ENCODE results near the gene STEEP1. TPM values are rescaled to one million over a fixed set of nuclear protein-coding genes. Genes with fewer than 3 reads are reported as not detected.

STEEP1 gene
- total RNA-seq, 2 donors from 2014 or later, result 17.4 to 17.8 TPM

- no peaks in the 10 kb centered on the region for H3K36me3 ChIP-seq
- H3K4me1 ChIP-seq, result no peaks in the 10 kb centered on the region
- no peaks in the 10 kb centered on the region for H3K9me3 ChIP-seq
- DNase-seq (ENCODE audit: low spot score), result no peak
- no peak for TF ChIP-seq CTCF (IDR thresholded peaks at IDR 0.05)
- H3K4me3 ChIP-seq, result no peak overlapping the region
- no peak overlapping the region for H3K27ac ChIP-seq
- no peaks in the 10 kb centered on the region for H3K27me3 ChIP-seq
Measured at GRCh38 chrX:119549327-119550016, 15.7 kb downstream of the STEEP1 start.

- H3K36me3 ChIP-seq, result no peaks in the 10 kb centered on the region
- no peak for TF ChIP-seq CTCF (IDR thresholded peaks at IDR 0.05)
- DNase-seq (ENCODE audit: low spot score), result no peak
- no peaks in the 10 kb centered on the region for H3K4me1 ChIP-seq
- no peak overlapping the region for H3K4me3 ChIP-seq
- H3K9me3 ChIP-seq, result no peaks in the 10 kb centered on the region
- H3K27ac ChIP-seq, result no peak overlapping the region
- no peaks in the 10 kb centered on the region for H3K27me3 ChIP-seq
Measured at GRCh38 chrX:119541188-119541587, 24.0 kb downstream of the STEEP1 start.

GRCh38 chrX:119539872-119540271 is 25.3 kb downstream of the STEEP1 start:
- no peak overlapping the region for H3K4me3 ChIP-seq
- no peak overlapping the region for H3K27ac ChIP-seq
- DNase-seq (ENCODE audit: low spot score), result no peak
- no peaks in the 10 kb centered on the region for H3K27me3 ChIP-seq
- H3K36me3 ChIP-seq, result no peaks in the 10 kb centered on the region
- no peaks in the 10 kb centered on the region for H3K4me1 ChIP-seq
- no peaks in the 10 kb centered on the region for H3K9me3 ChIP-seq
- TF ChIP-seq CTCF (IDR thresholded peaks at IDR 0.05), result no peak

- H3K27me3 ChIP-seq, result no peaks in the 10 kb centered on the region
- no peak for DNase-seq (ENCODE audit: low spot score)
- no peak overlapping the region for H3K27ac ChIP-seq
- no peaks in the 10 kb centered on the region for H3K36me3 ChIP-seq
- no peak overlapping the region for H3K4me3 ChIP-seq
- no peaks in the 10 kb centered on the region for H3K4me1 ChIP-seq
- H3K9me3 ChIP-seq, result no peaks in the 10 kb centered on the region
- TF ChIP-seq CTCF (IDR thresholded peaks at IDR 0.05), result no peak
Measured at GRCh38 chrX:119537487-119537886, 27.7 kb downstream of the STEEP1 start.

GRCh38 chrX:119529345-119530276 is 35.6 kb downstream of the STEEP1 start:
- Histone ChIP-seq H3K9me3 (no peaks in the 10 kb centered on the region), H3K36me3 (no peaks in the 10 kb centered on the region), H3K4me1 (no peaks in the 10 kb centered on the region), H3K4me3 (no peak overlapping the region), H3K27ac (no peak overlapping the region), H3K27me3 (no peaks in the 10 kb centered on the region)
- no peak for TF ChIP-seq CTCF (IDR thresholded peaks at IDR 0.05)
- DNase-seq (ENCODE audit: low spot score), result no peak

Data from right atrium auricular region (tissue), 2 donors.